HG03378 (cell line): ENCODE results near the gene TNS3.

Experiments
- ATAC-seq: cut with Tn5 transposase; IDR thresholded peaks from one replicate; pipeline ENCODE4 v1.9.1; 2021; ENCODE audit warnings: mild to moderate bottlenecking, moderate library complexity; ENCODE audit not compliant: unreplicated experiment

The TNS3 gene

DNA sequence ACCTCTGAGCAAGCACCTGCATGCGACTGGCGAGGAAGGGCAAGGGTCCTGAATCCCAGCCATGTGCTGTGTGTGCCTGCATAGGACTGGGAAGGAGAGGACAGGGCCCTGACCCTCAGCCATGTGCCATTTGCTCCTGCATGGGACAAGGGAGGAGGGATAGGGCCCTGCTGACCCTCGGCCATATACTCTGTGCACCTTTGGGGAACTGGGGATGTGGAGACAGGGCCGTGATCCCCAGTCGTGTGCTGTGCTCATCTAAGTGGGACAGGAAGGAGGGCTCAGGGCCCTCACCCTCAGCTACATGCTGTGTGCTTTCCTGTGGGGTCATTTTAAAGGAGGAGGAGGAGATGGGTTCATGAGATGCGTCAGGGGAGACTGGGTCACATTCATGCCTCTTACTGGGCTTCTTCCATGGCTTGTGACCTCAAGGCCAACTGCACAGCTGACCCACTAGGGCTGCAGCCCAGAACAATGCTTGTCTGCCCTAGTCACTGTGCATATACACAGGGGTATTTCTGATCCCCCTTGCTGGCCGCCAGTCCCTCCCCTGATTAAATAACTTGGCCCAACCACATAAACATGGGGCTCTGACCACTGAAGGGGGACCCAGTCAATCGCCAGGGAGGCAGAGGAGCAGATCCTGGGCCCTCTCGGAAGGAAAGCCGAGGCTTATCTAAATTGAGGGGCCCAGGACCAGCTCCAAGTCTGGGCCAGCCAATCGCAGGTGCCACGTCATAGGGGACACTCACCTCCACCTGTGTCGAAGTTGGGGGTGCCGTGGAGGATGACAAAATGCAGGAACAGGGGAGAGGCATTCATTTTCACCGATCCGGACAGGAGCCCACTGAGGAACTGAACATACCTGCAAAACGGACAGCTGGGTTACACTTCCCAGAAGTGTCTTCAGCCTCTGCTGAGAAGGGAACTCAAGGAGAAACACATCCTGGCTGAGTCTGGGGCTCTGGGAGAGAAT, 167.3 kb downstream of the TNS3 start:
- no peak for ATAC-seq

GRCh38 chr7:47413526-47414341, 168.2 kb downstream of the TNS3 start:
- no peak for ATAC-seq

- ATAC-seq, result no peak
Measured at GRCh38 chr7:47411901-47412300, 170.0 kb downstream of the TNS3 start.

DNA sequence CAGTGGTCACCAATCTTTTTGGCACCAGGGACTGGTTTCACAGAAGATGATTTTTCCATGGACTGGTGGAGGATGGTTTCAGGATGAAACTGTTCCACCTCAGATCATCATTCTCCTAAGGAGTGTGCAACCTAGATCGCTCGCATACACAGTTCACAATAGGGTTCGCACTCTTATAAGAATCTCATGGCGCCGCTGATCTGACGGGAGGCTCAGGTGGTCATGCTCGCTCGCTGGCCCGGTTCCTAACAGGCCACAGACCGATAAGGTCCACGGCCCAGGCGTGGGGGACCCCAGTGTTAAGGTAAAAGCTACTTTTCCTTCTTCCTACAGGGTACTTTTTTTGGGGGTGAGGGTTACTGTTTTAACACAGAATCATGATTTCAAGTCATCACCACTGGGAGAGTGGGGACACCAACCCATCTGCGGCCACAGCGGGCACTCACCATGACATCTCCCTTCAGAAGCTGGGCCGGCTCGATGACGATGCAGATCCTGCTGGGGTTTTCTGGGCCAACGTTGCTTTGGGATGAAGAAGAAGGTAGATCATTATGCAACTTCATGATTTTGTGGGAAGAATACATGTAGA, 170.5 kb downstream of the TNS3 start:
- no peak for ATAC-seq

GRCh38 chr7:47408675-47409074, 173.2 kb downstream of the TNS3 start:
- ATAC-seq, result no peak

DNA sequence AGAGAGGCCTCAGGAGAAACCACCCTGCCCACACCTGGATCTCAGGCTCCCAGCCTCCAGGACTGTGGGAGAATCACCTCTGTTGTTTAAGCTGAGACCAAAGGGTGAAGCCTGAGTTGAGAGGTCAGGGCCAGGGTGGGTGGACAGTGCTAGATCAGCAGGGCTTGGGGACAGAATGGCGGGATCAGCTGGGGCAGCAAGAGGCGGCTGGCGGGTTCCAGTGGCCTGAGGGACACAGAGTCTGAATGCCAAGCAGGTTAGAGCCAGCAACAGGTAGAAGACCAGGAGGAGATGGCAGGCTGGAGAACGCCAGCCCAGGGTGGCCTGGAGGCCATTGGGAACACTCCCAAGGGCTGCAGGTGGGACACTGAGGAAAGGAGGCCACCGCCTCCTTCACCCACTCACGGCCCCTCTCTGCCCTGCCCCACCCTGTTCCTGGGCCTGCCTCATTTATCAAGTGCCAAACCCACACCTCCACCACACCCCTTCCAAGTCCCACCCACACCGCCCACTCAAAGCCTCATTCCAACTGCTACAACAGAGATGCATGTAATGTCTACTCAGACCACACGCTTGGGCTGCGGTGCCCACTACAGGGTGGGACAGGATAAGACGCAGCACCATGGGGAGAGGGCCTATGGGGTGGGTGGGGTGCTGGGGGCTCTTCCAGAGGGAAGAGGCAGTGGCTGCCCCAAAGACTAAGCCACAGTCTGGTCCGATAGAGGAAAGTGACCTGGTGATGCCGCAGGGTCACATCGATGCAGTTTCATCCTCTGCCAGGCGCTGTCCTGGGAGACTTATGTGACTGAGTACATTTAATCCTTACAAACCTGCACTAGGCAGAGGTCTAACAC, 173.9 kb downstream of the TNS3 start:
- ATAC-seq, result no peak

- no peak for ATAC-seq
Measured at GRCh38 chr7:47407136-47407535, 174.8 kb downstream of the TNS3 start.

DNA sequence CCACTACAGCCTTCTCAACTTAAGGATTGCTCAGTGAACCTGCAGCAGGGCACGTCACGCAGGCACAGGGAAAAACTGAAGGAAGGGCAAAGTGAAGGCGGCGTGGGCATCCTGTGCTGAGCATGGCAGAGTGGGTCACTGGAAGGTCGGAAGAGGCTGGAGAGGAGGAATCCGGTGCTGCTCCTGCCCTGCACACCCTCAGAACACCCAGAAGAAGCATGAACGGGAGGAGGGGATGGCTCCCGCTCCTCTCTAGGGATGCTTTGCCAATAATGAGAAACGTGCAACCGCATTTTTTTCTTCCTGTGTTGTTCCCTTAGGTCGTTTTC, 175.1 kb downstream of the TNS3 start:
- ATAC-seq, result no peak

GRCh38 chr7:47405921-47406800, 175.8 kb downstream of the TNS3 start:
- ATAC-seq, result no peak

DNA sequence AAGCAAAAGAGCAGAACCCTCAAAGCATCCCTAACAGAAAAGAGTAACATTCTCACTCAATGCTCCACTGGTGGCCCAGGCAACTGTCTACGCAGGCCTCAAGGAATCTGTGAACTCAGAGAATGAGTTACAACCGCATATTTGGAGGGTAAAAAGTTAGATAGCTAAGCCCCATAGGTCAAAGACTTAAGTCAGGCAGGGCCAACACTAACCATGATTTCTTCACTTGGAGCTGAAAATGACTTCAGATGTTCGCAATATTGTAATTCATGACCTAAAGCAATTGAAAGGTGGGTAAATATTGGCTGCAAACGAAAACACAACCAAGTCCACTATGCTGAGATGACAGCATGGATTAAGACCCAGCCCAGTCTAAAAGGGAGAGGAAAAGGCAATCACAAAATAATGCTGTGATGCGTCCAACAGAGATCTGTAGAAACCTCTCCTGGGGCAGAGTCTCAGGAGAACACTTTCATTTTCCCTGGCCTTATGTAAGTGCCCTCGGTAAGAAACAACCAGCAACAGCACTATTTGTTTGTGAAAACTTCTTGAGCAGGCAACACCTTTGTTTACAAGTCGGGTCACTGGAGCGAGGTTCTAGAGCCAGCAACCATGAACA, 176.5 kb downstream of the TNS3 start:
- ATAC-seq, result no peak

DNA sequence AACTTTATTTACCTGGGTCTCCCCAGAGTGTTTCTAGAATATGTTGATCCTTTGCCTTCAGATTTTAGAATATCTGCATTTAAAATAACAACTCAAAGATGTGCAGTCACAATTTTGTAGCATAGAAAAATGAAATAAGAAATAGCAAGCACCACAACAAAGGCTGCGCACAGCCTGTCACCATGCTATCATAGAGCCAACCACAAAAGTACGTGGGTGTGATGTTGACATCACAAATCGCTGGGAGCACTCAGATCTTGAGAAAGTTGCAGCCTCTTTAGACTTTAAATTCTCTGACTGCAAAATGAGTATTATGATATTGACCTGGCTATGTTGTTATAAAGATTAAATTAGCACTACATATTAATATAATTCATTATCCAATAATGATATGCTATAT, 177.9 kb downstream of the TNS3 start:
- ATAC-seq, result no peak

DNA sequence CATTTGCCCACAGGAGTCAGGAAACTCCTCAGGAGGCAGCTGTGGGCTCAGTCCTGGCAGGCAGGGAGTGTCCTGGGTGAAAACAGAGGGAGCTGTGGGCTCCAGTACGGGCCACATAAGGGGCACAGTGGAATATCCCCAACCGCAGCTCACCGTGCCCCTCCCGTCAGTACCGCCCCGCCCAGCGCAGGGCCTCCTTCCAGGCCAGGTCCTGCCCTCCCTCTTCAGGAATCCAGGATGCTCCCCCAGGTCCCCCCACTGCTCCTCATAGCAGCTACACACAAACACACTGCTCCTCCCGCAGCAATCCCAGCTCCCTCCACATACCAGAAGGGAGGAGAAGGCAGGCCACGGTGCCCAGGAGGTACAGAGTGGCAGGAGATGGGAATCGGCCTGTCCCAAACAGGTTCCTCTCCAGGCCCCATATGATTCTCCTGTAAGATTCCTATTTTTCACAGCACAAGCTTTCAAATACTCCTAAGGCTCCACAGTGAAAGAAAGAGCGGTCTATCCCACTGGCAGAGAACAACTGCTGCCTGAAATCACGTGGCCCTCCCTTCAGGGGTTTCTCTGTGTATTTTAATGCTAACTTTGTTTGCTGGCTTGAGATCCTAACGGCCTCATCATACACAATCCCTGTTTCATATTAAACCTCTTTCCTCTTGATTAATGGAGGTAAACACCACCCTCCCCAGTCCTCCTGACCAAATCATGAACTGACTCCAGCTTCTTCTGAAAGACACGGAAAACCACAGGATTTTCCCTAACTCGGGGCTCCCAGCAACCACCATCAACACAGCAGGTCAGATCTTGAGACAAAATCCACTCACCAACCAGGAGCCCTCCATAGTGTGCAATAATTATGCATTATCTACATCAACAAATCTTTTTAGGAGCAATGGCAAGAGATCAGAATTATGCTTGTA, 178.7 kb downstream of the TNS3 start:
- ATAC-seq, result no peak

DNA sequence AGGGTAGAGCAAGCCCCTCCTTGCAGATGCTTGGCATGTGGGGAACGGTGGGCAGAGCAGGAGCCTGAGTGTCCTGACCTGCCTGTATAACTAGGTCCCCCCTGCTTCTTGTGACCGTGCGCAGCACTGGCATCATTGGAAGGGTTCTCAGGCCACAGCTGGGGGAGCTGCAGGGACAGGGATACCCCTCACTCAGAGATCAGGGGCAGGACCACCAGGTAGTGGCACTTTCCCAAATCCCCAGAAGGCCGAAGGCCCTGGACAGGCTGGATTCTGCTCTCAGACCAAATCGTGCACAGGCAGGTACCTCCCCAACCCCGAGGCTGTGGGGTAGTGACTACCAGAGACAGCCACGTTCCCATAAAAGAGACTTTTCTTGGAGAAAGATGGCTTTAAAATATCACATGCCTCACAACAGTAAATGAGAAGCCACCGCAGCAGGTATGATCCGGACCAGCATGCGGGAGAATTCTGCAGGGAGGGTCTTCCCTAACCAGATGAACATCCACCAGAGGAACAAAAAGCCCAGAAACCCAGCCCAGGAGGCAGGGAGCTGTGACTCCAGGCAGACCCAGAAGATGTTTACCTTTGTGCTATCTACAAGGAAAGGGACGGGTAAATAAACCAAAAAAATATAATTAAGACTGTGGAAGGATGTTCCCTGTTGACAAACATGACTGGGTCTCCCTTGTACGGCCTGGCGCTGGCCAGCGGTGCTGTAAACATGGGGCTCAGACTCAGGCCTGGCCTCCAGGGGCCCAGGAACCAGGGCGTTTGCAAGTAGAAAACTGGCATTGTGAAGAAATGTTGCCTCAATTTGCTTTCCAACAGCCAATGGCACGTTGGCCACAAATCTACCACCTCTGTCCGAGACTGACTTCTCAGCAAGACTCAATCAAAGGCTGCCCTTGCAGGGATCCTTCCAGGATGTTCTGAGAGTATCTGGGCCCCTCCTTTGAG, 180.0 kb downstream of the TNS3 start:
- ATAC-seq, result no peak

DNA sequence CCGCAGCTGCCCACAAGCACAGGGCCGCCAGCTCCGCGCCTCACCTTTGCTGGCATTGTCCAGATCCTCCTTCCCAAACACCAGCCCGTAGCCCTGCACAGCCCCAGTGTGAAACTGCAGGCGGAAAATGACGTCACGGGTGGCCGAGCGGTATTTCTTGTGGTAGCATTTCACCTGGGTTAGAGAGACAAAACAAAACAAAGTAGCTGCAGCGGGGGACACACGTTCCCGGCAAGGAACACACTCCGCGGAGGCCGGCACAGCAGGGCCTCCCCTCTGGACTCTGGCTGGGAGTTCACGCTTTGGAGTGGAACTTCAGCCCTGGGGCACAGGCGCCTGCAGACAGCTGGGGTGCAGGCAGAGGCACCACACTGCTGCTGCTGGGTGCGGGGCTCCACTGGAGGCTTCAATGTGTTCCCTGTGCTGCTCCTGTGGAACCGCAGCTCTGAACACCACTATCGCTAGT, 181.1 kb downstream of the TNS3 start:
- no peak for ATAC-seq

GRCh38 chr7:47400001-47400400, 181.9 kb downstream of the TNS3 start:
- ATAC-seq, result no peak

DNA sequence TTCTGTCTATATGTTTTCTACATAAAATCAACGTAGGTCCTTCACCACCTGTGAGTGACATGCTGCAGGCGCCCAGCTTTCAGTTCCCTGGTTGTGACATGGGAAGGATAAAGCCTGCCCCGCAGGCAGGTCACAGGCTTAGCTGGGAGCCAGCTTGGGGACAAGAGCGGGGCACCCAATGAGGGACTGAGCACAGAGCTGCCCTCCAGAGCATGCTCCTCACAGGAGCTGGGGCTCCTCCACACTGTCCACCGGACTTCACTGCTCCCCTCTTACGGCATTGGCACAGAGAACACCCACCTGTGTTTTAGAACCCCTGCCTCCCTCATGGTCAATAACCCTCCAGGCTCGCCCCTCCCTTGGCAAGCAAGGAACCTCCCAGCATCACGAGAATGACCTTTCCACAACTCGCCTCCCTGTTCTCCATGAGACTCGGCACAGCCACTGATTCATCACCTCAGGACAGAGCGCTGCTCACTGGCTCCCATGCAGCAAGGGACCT, 187.1 kb downstream of the TNS3 start:
- ATAC-seq, result no peak

- no peak for ATAC-seq
Measured at GRCh38 chr7:47394216-47394615, 187.7 kb downstream of the TNS3 start.
